Hindlimb muscle (tissue), 1 donor: ENCODE measurements around the gene PGR. TPM values are rescaled to one million over a fixed set of nuclear protein-coding genes. Genes with fewer than 3 reads are reported as not detected.

Experiments used
- DNase-seq: peaks from one replicate; pipeline ENCODE4 v3.0.0-alpha.2; 2013
- polyA plus RNA-seq: library from polyadenylated mRNA; unstranded; fragments of 120-200 nt; gene quantifications from one replicate; pipeline ENCODE4 v1.2.1, GENCODE V29; 2013; ENCODE audit not compliant: insufficient read length

The PGR gene
- polyA plus RNA-seq, result 0.01 TPM

GRCh38 chr11:101129203-101129943, at the start of gene PGR:
TSS of gene PGR (minus strand) at chr11:101129813. CDS start at chr11:101129070, 743 bp downstream.
- peak; percentile 3 for DNase-seq

- DNase-seq, result no peak
Observed at GRCh38 chr11:101176381-101176780, 46.8 kb upstream of the PGR start.

GRCh38 chr11:101169944-101170343, 40.3 kb upstream of the PGR start:
- no peak for DNase-seq

GRCh38 chr11:101166038-101166437, 36.4 kb upstream of the PGR start:
- DNase-seq, result no peak

GRCh38 chr11:101158119-101158518, 28.5 kb upstream of the PGR start:
- no peak for DNase-seq

GRCh38 chr11:101138245-101138930, 8.8 kb upstream of the PGR start:
- no peak for DNase-seq

DNA sequence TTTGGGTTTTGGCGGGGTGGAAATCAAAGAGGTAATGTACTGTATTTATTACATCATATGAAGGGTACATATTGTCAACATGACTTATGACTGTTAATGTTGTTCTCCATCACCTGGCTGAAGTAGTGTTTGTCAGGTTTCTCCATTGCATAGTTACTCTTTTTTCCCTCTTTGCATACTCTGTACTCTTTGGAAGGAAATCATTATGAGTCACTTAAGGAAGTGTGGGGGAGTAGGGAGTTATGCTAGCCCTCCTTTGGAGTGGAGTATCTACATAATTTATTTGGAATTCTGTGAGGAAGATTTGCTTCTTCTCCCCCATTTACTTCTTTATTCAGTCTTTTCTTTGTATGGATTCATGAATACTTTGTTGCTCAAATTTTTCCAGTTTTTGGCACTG, 3.6 kb upstream of the PGR start:
- DNase-seq, result no peak

- DNase-seq, result no peak
Observed at GRCh38 chr11:101128571-101129202, 926 bp downstream of the PGR start.

DNA sequence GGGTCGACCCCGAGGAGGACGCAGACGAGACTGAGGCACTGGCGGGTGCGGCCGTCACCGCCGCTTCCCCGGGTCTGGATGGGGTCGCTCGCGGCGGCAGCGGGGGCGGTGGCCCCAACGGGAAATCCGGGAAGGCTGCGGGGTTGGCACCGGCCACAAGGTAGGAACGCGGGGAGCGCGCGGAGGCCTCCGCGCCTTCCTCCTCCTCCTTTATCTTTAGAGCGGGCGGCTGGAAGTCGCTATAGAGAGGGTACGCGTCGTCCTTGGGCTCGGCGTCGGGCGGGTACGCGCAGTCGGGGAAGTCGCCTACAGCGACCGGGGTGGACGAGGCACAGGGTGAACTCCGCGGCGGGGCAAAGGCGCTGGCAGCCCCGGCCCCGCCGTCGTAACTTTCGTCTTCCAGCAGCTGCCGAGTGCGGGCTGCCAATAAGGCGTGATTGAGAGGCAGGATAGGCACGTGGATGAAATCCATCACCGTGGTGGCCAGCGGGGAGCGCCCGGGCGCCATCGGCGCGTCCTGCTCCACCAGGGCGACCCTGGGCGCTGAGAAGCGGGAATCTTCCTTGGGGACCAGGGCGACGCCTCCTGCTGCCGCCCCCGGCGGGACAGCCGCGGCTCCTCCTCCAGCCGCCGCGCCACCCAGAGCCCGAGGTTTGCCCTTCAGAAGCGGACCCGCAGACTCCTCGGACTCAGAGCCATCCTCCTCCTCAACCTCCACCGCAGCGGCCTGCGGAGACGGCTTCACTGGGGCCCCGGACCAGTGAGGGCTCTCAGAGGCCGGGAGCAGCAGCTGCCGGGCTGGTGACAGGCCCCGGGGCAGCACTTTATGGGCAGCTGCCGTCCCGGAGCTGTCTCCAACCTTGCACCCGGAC, 1.7 kb downstream of the PGR start:
- peak; percentile 6 for DNase-seq

DNA sequence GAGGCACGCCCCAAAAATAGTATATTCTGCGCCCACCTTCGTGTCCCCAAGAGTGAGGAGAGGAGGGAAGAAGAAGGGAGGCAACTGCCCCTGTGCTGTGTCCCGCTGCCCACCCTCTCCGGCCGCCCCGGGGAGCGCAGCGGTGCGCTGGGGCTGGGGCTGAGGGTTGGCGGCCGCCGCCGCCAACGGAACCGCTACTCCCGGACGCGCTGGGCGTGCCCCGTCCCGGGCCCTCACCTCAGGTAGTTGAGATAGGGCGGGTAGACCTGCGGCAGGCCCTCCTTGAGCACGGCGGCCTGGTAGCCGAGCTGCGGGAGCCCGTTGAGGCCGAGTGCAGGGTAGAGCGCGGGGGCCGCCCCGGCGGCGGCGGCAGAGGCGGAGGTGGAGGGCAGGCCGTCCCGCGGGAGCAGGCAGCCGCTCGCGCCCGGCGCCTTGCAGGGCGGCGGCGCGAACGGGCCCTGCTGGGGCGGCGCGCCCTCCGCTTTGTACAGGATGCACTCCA, 2.4 kb downstream of the PGR start:
- peak; percentile 3 for DNase-seq

GRCh38 chr11:101126551-101127196, 2.9 kb downstream of the PGR start:
- DNase-seq, result peak; percentile 8

DNA sequence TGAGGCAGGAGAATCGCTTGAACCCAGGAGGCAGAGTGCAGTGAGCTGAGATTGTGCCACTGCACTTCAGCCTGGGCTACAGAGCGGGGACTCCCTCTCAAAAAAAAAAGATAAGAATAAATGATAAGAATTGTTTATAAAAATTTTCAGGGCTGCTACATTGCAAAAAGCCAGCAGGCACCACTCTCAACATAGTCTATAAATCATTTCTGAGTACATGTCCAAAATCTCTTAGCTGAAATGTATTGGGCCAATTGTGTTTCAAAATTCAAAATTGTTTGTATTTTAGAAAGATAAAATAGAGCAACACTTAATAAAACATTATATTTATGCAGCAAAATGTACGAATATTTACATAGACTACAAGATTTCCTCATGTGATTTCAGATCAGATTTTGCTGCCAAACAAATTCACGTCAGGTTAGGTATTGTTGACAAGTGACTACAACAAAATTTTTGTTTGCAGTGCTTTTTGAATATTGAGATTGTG, 13.9 kb downstream of the PGR start:
- no peak for DNase-seq

- no peak for DNase-seq
Observed at GRCh38 chr11:101113540-101113939, 16.1 kb downstream of the PGR start.

GRCh38 chr11:101104716-101105115, 24.9 kb downstream of the PGR start:
- DNase-seq, result no peak

- no peak for DNase-seq
Observed at GRCh38 chr11:101103433-101103832, 26.2 kb downstream of the PGR start.

DNA sequence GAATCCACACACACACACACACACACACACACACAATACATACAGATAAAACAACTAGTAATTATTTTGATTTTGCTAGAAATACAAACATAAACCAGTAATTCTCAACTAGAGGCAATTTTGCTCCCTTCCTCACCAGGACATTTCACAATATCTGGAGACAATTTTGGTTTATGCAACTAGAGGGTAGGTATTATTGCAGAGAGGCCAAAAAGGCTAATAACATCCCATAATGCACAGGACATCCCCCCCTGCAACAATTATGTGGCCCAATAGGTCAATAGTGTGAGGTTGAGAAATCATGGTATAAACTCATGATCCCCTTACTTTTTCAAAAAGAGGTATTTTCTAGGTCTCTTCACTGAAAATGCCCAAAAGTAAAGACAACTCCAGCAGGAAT, 29.0 kb downstream of the PGR start:
- no peak for DNase-seq

DNA sequence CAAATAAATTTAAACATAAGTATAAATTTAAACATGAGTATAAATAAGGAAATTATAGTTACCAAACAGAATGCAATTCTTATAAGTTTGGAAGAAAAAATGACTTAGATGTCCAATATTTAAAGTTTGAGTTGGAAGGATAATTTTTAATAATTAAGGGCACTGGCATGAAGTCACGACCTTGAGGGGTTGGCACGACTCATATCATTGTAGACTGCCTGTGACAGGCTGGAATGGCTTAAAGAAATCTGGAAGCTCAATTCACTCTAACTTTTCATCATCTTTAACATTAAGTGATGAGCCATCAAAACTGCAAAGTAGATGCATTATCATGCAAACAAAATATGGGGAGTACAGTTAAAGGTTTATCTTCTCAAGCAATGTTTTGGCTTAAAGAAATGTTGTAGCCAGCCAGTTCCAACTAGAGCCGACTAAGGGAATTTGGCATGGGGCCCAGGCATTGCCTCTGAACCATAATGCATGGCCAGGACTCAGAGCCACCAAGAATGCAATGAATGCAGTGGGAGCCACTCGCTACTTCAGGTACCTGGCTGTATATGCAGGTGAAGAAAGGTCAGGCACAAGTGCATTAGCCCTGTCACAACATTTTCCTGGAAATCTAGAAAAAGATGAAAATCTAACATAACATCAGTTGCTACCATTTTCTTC, 33.4 kb downstream of the PGR start:
- DNase-seq, result no peak

DNA sequence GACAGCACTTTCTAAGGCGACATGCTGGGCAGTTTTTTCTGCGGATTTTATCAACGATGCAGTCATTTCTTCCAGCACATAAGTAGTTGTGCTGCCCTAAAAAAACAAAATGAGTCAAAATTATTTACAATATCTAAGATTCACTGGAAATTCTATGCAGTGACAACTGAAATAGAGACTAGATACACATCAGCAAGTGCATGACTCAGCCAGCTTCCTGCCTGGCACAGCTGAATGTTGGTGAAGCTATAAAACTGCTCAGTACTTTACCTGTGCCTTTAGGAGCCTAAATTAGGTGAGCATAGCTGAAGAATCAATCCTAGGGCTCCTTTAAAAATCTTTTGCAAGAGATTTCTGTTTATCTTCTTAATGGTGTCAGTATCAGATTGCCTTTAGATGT, 37.8 kb downstream of the PGR start:
- DNase-seq, result no peak

- no peak for DNase-seq
Observed at GRCh38 chr11:101090679-101091270, 38.8 kb downstream of the PGR start.

GRCh38 chr11:101083335-101083734, 46.3 kb downstream of the PGR start:
- DNase-seq, result no peak

- DNase-seq, result no peak
Observed at GRCh38 chr11:101082813-101083212, 46.8 kb downstream of the PGR start.
